GF-D8 (cell line): ENCODE results near the gene CLDN4.
"Not testable (repeated sequence)": the region's sequence is repeated elsewhere in the genome, so short reads cannot be mapped to it uniquely, and the experiment has no call there.

Experiments
- DNase-seq: peaks from one replicate; lab custom pipeline; 2025; lab: John Stamatoyannopoulos, UW

Gene CLDN4

GRCh38 chr7:73842067-73842976 is 11.5 kb downstream of the CLDN4 start, which contains the start of gene METTL27:
Gene METTL27 (minus strand): TSS chr7:73842516. CDS start chr7:73842140, 376 bp downstream.
- DNase-seq = peak; percentile 40

DNA sequence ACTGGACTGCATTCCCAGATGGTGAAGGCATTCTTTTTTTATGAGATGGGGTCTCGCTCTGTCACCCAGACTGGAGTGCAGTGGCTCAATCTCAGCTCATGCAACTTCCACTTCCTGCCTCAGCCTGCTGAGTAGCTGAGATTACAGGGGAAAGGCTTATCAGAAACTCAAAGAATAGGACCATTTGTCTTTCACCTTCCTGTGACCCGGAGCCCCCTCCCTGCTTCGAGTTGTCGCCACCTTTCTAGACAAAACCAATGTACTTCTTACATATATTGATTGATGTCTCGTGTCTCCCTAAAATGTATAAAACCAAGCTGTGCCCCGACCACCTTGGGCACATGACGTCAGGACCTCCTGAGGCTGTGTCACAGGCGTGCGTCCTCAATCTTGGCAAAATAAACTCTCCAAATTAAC is 13.3 kb downstream of the CLDN4 start:
- DNase-seq = no peak

- no peak for DNase-seq
Observed at GRCh38 chr7:73844848-73845460, 14.2 kb downstream of the CLDN4 start.

DNA sequence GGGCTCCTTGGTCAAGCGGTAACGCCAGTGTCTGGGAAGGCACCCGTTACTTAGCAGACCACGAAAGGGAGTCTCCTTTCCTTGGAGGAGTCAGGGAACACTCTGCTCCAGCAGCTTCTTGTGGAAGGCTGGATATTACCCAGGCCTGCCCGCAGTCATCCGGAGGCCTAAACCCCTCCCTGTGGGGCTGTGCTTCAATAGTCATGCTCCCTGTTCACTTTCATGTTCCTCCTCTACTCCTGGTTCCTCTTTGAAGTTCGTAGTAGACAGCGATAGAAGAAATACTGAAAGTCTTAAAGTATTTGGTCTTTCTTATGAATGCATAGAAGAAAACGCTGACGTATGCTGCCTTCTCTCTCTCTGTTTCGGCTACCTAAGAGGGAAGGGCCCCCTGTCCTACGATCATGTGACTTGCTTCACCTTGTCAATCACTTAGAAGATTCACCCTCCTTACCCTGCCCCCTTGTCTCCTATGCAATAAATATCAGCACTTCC is 15.0 kb downstream of the CLDN4 start:
- not testable (repeated sequence) for DNase-seq

GRCh38 chr7:73847941-73848723 is 17.3 kb downstream of the CLDN4 start:
- DNase-seq = no peak

DNA sequence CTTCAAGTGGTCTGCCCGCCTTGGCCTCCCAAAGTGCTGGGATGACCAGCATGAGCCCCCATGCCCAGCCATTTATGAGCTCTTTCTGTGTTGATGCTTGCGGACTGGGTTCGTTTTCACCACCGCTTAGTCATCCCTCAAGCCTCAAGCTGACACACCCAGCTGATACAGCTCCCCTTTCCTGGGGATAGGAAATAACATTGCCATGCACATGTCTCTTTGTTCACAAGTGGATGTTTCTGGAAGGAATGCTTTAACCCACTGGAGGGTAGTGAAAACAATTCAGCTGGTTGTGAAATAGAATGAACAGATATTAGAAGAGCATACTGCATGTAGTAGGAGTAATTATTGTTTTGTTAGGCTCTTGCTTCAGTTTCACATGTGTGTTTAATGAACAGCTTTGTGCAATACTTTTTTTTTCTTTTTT is 20.0 kb downstream of the CLDN4 start:
- DNase-seq = no peak

- peak; percentile 55 for DNase-seq
Observed at GRCh38 chr7:73851410-73852338, 20.9 kb downstream of the CLDN4 start.

- DNase-seq = no peak
Observed at GRCh38 chr7:73852500-73852899, 21.7 kb downstream of the CLDN4 start.

- no peak for DNase-seq
Observed at GRCh38 chr7:73856941-73857340, 26.1 kb downstream of the CLDN4 start.

DNA sequence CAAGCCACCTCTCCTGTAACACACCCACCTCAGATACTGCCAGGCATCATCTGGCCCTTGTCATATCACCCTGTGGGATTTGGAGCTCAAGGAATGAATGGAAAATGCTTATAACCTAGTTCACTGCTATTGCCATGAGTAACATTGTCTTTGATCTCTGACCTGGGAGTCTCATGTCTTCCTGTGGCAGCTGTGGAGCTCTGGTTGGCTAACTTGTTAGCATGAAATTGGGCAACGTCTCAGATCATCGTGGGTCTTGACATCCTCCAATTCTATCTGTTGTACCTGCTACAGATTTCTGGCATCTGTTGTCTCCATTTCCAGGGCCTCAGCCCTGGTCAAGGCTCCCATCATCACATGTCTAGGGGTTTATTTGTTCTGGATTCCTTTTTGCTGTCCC is 28.0 kb downstream of the CLDN4 start:
- DNase-seq = no peak

DNA sequence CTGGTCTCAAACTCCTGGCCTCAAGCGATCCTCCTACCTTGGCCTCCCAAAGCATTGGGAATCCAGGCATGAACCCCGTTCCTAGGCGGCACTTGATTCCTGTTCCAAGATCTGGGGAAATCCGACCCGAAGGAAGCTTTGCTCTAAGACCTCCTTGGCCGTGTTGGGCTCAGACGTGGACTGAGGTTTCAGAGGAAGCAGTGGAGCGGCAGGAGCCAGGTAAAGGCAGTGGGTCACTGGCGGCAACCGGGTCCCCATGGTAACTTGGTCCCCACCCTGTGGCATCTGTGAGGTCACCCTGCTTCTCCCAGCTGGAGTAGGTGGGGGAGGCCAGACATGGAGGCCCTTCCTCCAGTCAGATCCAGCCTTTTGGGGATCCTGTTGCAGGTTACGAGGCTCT is 30.1 kb downstream of the CLDN4 start, which contains the start of gene TMEM270:
Gene TMEM270 (plus strand): TSS at position 301 of the 400 bp plus-strand sequence. CDS start 36 bp downstream, at position 337.
- DNase-seq = no peak

DNA sequence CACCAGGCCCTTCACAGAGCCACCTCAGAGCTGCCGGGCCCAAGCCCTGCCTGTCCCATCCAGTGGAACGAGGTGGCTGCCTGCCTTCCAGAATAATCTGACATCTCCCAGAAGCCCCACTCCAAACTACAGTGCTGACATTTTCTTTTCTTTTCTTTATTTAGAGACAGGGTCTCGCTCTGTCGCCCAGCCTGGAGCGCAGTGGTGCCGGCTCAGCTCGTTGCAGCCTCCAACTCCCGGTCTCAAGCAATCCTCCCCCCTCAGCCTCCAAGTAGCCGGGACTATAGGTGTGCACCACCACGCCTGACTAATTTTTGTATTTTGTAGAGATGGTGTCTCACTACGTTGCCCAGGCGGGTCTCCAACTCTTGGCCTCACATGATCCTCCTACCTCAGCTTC is 30.5 kb downstream of the CLDN4 start:
- DNase-seq = no peak

DNA sequence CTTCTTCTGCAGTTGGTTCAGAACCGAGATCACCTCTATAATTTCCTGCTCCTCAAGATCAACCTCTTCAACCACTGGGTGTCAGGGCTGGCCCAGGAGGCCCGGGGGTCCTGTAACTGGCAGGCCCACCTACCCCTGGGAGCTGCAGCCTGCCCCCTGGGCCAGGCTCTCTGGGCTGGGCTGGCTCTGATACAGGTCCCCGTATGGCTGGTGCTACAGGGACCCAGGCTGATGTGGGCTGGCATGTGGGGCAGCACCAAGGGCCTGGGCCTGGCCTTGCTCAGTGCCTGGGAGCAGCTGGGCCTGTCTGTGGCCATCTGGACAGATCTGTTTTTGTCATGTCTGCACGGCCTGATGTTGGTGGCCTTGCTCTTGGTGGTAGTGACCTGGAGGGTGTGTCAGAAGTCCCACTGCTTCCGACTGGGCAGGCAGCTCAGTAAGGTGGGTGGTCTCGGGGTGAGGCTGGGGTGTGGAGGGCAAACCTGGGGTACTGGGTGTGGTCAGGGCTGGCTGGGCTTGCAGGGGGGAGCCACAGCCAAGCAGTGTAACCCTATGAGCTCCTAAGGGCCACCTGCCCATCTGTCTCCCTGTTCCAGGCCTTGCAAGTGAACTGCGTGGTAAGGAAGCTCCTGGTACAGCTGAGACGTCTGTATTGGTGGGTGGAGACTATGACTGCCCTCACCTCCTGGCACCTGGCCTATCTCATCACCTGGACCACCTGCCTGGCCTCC is 34.4 kb downstream of the CLDN4 start:
- DNase-seq = no peak

GRCh38 chr7:73865738-73866445 is 35.1 kb downstream of the CLDN4 start:
- peak; percentile 20 for DNase-seq

DNA sequence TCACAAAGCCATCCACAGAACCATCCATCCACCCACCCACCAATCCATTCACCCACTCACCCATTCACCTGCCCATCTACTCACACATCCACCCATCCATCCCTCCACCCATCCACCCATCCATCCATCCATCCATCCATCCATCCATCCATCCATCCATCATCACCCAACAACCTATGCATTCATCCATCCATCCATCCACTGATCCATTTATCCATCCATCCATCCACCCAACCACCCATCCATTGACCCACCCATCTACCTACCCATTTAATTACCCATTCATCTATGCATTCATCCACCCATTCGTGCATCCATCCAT is 35.6 kb downstream of the CLDN4 start:
- DNase-seq = no peak

- no peak for DNase-seq
Observed at GRCh38 chr7:73869011-73869798, 38.4 kb downstream of the CLDN4 start.

GRCh38 chr7:73870041-73870492 is 39.3 kb downstream of the CLDN4 start:
- no peak for DNase-seq

GRCh38 chr7:73871163-73872011 is 40.6 kb downstream of the CLDN4 start:
- no peak for DNase-seq
